Activated T-cell treated with anti-CD3 and anti-CD28 coated beads, Interleukin-2, amount 50 U/mL, for 24 hours (primary cell): ENCODE results near the gene FADS1.
A peak's percentile ranks its signal among the peaks of the same experiment; 100 is the strongest.

Experiments used
- DNase-seq: peaks from one replicate; pipeline ENCODE4 v3.0.0-alpha.2; 2020
- H3K27ac Mint-ChIP-seq: 2 replicates; pipeline ENCODE4 v1.8.0; 2020; ENCODE audit warnings: mild to moderate bottlenecking, mixed read lengths
- H3K27me3 Mint-ChIP-seq: 2 replicates; pipeline ENCODE4 v1.8.0; 2020; ENCODE audit warnings: mixed read lengths
- H3K36me3 Mint-ChIP-seq: 2 replicates; pipeline ENCODE4 v1.8.0; 2020; ENCODE audit warnings: low read depth, mixed read lengths
- H3K4me1 Mint-ChIP-seq: 2 replicates; pipeline ENCODE4 v1.8.0; 2020; ENCODE audit warnings: low read depth, mixed read lengths
- H3K4me3 Mint-ChIP-seq: 2 replicates; pipeline ENCODE4 v1.8.0; 2020; ENCODE audit warnings: mild to moderate bottlenecking, moderate library complexity, mixed read lengths
- H3K9me3 Mint-ChIP-seq: 2 replicates; pipeline ENCODE4 v1.8.0; 2020; ENCODE audit warnings: mixed read lengths

The FADS1 gene

DNA sequence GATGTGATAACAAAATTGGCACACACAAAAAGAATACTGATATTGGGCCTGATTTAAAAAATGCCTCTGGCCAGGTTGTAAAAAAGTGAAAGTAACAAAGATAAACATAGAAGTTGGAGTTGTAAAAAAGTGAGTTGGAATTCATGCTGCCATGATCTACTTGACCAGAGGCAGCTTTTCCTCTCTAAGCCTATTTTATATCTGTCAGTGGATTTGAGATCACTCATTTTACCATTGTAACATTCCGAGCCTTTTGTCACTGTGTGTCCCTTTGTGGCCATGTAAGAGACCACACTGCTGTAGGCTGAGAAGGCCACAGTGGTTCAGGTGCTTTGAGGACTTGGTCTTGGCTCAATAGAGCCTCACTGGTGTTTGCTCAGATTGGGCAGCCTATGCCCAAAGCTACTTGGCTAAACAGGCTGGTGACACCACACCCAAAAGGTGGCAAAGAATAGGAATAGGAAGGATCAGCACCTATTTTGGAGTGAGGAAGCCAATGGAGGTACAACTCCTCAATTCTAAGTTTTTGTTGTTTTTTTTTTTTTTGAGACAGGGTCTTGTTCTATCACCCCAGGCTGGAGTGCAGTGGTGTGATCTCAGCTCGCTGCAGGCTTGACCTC lies 17.0 kb downstream of the FADS1 start:
- no peak for DNase-seq
- no peaks in the 10 kb centered on the region for H3K27me3 Mint-ChIP-seq
- peaks cover 85% of the 10 kb centered on the region for H3K36me3 Mint-ChIP-seq
- no peak overlapping the region for H3K4me3 Mint-ChIP-seq
- peaks cover 29% of the 10 kb centered on the region for H3K4me1 Mint-ChIP-seq
- no peak overlapping the region for H3K27ac Mint-ChIP-seq
- no peaks in the 10 kb centered on the region for H3K9me3 Mint-ChIP-seq

DNA sequence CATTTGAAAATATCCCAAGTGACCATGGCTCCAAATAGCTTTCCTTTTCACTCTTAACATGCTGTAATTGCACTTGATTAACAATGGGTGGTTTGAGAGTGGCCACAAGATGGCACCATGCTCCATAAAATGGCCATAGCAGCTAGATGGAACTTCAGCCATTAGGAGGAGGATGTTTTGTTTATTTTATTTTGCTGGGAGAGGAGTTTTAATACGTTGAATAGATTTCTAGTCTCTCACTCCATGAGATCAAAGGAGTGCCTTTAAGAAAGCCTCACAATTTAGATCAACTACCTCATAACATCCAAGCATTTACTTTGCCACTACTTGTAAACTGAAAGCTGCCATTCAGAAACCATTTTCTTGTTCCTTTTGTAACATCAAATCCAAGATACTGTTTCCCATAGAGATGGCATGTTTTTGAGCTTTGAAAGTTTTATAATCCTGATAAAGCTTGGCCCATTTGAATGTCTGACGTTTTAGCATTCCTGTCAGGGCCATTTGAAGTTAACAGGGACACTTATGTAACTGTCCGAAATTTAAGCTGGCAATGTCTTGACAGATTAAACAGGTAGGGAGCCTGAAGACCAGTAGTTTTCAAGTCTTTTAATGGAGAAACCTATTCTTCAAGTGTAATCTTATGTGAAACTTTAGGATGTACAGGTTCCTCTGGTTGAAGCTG lies 19.4 kb downstream of the FADS1 start:
- H3K36me3 Mint-ChIP-seq: peaks cover 89% of the 10 kb centered on the region
- no peak overlapping the region for H3K4me3 Mint-ChIP-seq
- H3K4me1 Mint-ChIP-seq: peaks cover 36% of the 10 kb centered on the region
- H3K27me3 Mint-ChIP-seq: no peaks in the 10 kb centered on the region
- H3K9me3 Mint-ChIP-seq: no peaks in the 10 kb centered on the region
- H3K27ac Mint-ChIP-seq: no peak overlapping the region
- DNase-seq: peak; percentile 54

DNA sequence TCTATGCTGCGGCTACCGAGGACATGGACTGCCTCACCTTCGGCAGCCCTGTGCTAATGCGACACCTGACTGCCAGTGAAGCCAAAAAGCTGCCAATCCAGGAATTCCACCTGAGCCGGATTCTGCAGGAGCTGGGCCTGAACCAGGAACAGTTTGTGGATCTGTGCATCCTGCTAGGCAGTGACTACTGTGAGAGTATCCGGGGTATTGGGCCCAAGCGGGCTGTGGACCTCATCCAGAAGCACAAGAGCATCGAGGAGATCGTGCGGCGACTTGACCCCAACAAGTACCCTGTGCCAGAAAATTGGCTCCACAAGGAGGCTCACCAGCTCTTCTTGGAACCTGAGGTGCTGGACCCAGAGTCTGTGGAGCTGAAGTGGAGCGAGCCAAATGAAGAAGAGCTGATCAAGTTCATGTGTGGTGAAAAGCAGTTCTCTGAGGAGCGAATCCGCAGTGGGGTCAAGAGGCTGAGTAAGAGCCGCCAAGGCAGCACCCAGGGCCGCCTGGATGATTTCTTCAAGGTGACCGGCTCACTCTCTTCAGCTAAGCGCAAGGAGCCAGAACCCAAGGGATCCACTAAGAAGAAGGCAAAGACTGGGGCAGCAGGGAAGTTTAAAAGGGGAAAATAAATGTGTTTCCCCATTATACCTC lies 20.8 kb downstream of the FADS1 start:
- Mint-ChIP-seq H3K4me3 (no peak overlapping the region), H3K27ac (no peak overlapping the region), H3K27me3 (no peaks in the 10 kb centered on the region), H3K4me1 (peaks cover 42% of the 10 kb centered on the region), H3K36me3 (peaks cover 87% of the 10 kb centered on the region), H3K9me3 (no peaks in the 10 kb centered on the region)
- DNase-seq: no peak

DNA sequence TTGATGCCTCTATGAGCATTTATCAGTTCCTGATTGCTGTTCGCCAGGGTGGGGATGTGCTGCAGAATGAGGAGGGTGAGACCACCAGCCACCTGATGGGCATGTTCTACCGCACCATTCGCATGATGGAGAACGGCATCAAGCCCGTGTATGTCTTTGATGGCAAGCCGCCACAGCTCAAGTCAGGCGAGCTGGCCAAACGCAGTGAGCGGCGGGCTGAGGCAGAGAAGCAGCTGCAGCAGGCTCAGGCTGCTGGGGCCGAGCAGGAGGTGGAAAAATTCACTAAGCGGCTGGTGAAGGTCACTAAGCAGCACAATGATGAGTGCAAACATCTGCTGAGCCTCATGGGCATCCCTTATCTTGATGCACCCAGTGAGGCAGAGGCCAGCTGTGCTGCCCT lies 21.3 kb downstream of the FADS1 start:
- DNase-seq: no peak
- no peaks in the 10 kb centered on the region for H3K27me3 Mint-ChIP-seq
- H3K4me3 Mint-ChIP-seq: peak overlapping the region; percentile 92
- no peaks in the 10 kb centered on the region for H3K9me3 Mint-ChIP-seq
- H3K36me3 Mint-ChIP-seq: peaks cover 89% of the 10 kb centered on the region
- no peak overlapping the region for H3K27ac Mint-ChIP-seq
- H3K4me1 Mint-ChIP-seq: peaks cover 45% of the 10 kb centered on the region

DNA sequence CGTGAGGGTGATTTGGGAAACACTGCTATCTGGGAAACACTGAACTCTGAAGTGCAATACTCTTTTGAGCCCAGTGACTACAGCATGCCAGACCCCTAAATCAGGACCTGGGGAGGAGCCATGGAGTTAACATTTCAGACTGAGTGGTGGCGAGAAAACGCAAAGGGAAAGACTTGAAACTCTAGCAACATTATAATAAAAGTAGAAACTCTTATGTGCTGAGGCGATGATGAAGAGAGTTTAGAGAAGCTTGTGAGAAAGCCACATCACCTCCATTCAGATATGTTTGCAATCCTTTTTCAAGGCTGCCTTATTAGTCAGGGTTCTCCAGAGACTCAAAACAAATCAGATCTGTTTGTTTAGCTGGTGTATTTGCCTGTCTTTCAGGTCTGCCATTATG lies 22.2 kb downstream of the FADS1 start:
- Mint-ChIP-seq H3K9me3 (no peaks in the 10 kb centered on the region), H3K27ac (no peak overlapping the region), H3K4me1 (peaks cover 54% of the 10 kb centered on the region), H3K4me3 (peak overlapping the region; percentile 92), H3K27me3 (no peaks in the 10 kb centered on the region), H3K36me3 (peaks cover 90% of the 10 kb centered on the region)
- no peak for DNase-seq

DNA sequence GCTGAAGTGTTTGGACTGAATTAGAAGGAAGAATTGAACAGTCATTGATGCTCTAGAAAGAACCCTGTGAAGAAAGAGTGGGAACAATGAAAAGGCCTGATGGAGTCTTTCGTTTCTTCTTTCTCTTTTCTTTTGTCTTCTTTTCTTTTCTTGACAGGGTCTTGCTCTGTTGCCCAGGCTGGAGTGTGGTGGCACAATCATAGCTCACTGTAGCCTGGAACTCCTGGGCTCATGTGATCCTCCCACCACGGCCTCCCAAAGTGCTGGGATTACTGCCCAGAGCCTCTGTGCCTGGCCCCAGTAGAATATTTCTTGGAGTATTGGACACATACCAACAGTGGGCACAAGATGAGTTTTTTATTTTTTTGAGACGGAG lies 23.0 kb downstream of the FADS1 start:
- Mint-ChIP-seq H3K36me3 (peaks cover 91% of the 10 kb centered on the region), H3K4me3 (peak overlapping the region; percentile 92), H3K27me3 (no peaks in the 10 kb centered on the region), H3K9me3 (no peaks in the 10 kb centered on the region), H3K4me1 (peaks cover 55% of the 10 kb centered on the region), H3K27ac (peak overlapping the region; percentile 100)
- no peak for DNase-seq

DNA sequence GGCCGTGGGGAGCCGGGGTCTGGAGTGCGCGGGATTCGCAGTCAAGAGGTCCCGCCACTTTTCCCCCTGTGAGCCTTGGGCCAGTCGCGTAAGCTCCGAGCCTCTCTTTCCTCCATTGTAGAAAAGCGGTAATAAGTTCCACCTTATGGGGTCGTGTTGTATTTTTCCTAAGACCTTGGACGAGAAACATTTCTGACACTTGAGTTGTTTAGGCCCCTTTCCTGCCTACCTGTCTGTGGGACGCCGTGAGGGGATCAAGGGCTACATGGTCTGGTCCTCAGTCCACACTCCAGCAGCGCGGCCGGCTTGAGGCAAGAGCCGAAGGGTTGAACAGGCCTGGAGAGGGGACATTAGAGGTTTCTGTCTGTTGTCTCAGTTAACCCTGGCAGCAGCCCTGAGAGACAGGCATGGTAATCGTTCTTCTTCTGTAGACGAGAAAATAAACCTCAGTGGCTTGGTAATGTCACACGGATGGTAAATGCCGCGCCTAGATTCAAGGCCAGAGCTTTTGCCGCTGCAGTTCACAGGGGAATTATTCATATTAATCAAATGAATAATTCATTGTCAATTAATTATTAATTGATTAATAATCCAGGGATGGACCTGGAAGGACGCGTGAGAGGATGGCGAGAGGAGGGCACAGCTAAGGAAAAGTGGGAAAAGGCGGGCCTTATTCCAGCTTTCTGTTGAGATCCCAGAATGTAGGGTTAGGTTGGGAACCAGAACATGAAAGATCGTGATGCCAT lies 23.5 kb downstream of the FADS1 start:
- Mint-ChIP-seq H3K4me3 (peak overlapping the region; percentile 92), H3K9me3 (no peaks in the 10 kb centered on the region), H3K36me3 (peaks cover 91% of the 10 kb centered on the region), H3K4me1 (peaks cover 58% of the 10 kb centered on the region), H3K27me3 (no peaks in the 10 kb centered on the region), H3K27ac (peak overlapping the region; percentile 100)
- DNase-seq: peak; percentile 58

DNA sequence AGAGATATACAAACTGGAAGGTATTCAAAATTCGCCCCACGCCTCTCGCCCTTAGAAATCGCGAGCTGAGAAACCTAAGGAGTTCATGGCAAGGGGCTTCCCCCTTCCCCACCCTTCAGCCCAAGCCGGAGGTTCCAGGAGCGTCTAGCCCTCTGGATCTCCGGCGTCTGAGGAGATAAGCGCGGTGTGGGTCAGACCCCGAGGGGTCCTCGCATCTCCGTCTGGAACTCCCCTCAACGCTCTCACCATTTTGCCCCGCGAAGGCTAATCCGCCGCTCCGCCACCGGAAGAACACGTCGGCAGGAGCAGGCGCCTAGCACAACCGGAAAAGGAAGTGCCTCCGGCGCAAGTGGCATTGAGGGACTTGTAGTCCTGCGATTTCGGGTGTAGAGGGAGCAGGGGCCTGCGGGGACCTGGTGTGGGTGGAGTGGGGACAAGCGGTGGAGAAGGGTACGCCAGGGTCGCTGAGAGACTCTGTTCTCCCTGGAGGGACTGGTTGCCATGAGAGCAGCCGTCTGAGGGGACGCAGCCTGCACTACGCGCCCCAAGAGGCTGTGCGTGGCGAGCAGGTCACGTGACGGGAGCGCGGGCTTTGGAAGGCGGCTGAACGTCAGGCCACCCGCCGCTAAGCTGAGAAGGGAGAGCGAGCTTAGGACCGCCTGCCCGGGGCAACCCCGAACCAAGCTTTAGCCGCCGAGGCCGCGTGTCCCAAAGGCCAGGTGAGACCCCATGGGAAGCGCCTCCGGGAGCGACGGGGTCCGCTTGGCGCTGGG lies 24.3 kb downstream of the FADS1 start, which contains the start of the genes FEN1 and TMEM258:
Gene FEN1, plus strand, starts transcription at position 602 of the 773 bp plus-strand sequence. CDS start 2,451 bp downstream, outside the sequence.
Gene TMEM258, minus strand, starts transcription at position 290 of the 773 bp plus-strand sequence. Its CDS starts 41 bp downstream, at position 249.
- H3K27me3 Mint-ChIP-seq: no peaks in the 10 kb centered on the region
- H3K9me3 Mint-ChIP-seq: no peaks in the 10 kb centered on the region
- peak within 1 kb of the TSS; percentile 100 for H3K27ac Mint-ChIP-seq
- peaks cover 90% of the 10 kb centered on the region for H3K36me3 Mint-ChIP-seq
- peak; percentile 94 for DNase-seq
- H3K4me3 Mint-ChIP-seq: peak within 1 kb of the TSS; percentile 92
- H3K4me1 Mint-ChIP-seq: peaks cover 58% of the 10 kb centered on the region

DNA sequence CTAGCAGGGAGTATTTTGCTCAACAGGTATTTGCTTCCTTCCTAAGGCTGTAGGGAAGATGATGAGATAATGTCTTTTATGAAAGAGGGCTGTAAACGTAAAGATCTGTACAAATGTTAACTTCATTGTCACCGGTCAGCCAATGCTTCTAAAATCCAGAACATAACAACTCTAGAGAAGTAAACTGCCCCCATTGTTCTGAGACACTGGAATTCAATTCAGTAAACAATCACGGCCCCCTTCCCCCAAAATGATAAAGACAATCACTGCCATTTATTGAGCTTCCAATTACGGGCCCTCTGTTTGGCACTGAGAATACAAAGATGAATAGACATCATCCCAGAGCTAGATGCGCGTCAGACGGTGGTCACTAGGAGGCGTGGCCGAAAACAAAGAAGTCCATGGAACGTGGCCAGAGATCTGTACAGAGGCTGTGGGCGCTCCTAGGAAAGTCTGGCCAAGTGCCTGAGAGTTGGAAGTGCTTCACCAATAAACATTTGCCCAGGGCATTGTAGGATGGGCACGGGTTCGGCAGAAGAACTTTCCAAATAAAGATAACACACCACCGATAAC lies 25.0 kb downstream of the FADS1 start:
- peaks cover 53% of the 10 kb centered on the region for H3K4me1 Mint-ChIP-seq
- H3K27me3 Mint-ChIP-seq: no peaks in the 10 kb centered on the region
- peak overlapping the region; percentile 92 for H3K4me3 Mint-ChIP-seq
- peak; percentile 60 for DNase-seq
- H3K27ac Mint-ChIP-seq: peak overlapping the region; percentile 100
- no peaks in the 10 kb centered on the region for H3K9me3 Mint-ChIP-seq
- H3K36me3 Mint-ChIP-seq: peaks cover 90% of the 10 kb centered on the region

DNA sequence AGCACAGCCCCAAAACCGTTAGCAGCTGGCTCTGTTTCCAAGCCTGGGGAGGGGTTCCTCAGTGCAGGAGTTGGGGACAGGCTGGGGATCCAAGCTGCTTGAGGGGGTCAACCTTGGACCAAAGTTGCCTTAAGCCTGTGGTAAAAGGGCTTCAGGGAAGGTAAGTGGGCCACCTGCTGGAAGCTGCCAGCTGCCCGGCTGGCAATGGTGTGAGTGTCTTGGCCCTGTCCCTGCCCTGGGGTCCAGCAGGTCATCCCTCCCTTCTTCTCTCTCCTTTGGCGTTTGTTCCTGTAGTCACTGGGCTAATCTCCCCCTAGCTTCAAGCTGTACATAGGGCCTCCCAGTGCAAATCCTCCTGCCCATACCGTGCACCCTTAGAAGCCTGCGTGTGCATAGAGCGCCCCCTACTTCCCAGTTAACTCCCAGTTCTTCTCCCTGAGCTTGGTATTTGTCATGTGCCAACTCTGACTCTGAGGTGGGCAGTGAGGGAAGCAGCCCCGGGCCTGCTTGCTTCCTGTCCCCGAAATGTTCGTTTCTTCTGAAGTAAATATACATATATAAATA lies 28.8 kb downstream of the FADS1 start:
- H3K36me3 Mint-ChIP-seq: peaks cover 89% of the 10 kb centered on the region
- H3K4me1 Mint-ChIP-seq: peaks cover 28% of the 10 kb centered on the region
- H3K4me3 Mint-ChIP-seq: no peak overlapping the region
- H3K27ac Mint-ChIP-seq: no peak overlapping the region
- no peaks in the 10 kb centered on the region for H3K27me3 Mint-ChIP-seq
- no peak for DNase-seq
- no peaks in the 10 kb centered on the region for H3K9me3 Mint-ChIP-seq

DNA sequence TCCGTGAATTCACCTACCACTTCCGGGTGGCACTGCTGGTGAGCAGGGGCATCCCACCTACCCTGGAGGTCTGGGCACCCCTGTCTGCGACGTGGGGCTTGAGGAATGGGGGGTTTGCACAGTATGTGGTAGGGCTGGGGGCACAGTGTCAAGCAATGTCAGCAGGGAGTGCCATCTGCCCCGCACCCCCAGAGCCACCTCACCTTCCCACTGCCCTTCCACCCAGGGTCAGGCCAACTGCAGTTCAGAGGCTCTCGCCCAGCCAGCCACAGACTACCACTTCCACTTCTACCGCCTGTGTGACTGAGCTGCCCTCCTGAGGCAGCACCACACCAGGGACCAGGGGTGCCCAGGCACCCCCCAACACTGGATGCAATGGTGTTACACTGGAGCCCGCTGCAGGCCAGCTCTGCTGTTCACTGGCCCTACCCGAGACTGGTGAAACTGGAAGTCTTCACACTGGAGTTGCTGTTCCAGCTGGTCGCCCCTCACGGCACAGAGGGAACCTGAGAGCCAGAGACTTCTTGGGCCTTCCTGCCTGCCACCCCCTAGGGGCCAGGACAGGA lies 30.9 kb downstream of the FADS1 start:
- H3K27ac Mint-ChIP-seq: no peak overlapping the region
- peaks cover 77% of the 10 kb centered on the region for H3K36me3 Mint-ChIP-seq

DNA sequence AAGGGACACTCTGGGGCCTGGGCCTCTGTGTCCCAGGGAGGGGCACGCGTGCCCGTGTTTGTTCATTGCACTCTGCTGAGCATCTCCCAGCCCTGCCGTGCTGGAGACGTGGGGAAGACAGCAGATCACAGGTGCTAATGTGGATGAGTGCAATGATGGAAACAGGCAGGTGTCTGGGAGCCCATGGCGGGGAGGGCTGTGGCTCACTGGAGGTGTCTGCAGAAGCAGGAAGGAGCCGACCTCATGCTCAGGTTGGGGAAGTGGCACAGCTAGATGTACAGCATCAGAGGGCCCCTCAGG lies 32.3 kb downstream of the FADS1 start:
- DNase-seq: no peak
- no peaks in the 10 kb centered on the region for H3K9me3 Mint-ChIP-seq
- peaks cover 8% of the 10 kb centered on the region for H3K4me1 Mint-ChIP-seq
- H3K27ac Mint-ChIP-seq: no peak overlapping the region
- H3K4me3 Mint-ChIP-seq: no peak overlapping the region
- H3K36me3 Mint-ChIP-seq: peaks cover 62% of the 10 kb centered on the region
- no peaks in the 10 kb centered on the region for H3K27me3 Mint-ChIP-seq

More for the DNA sequence above, 30.9 kb downstream of the FADS1 start:
- no peaks in the 10 kb centered on the region for H3K9me3 Mint-ChIP-seq
- no peak for DNase-seq
- H3K27me3 Mint-ChIP-seq: no peaks in the 10 kb centered on the region
- peaks cover 21% of the 10 kb centered on the region for H3K4me1 Mint-ChIP-seq
- no peak overlapping the region for H3K4me3 Mint-ChIP-seq

DNA sequence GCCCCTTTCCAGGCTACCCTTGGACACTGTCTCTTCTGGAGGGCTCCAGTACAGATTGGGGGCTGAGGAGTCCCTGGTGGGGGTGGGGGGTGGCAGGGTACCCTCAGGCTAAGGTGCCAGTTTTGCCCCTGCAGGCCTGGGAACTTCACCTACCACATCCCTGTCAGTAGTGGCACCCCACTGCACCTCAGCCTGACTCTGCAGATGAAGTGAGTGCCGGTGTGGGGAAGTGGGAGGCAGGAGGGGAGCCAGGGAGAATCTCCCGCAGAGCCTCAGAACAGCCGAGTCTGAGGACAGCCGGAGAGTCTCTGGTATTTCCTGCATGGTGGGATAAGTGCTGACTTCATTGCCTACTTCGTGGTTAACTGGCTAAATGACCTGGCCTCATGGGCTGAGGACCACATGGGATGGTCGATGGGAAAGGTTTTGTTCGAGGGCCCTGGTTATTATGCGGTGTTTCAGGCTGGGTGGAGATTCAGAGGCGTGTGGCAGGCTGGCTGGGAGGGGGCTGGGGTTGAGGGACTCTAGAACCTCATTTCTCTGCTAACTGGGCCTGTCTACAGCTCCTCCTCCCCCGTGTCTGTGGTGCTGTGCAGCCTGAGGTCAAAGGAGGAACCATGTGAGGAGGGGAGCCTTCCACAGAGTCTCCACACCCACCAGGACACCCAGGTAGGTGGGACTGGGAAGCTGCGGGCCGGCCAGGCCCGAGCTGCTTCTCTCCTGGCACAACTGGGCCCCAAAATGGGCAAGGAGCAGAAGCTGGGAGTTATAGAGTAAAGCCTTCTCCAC lies 32.9 kb downstream of the FADS1 start:
- no peaks in the 10 kb centered on the region for H3K27me3 Mint-ChIP-seq
- DNase-seq: no peak
- H3K4me1 Mint-ChIP-seq: peaks cover 4% of the 10 kb centered on the region
- H3K4me3 Mint-ChIP-seq: no peak overlapping the region
- H3K36me3 Mint-ChIP-seq: peaks cover 57% of the 10 kb centered on the region
- no peaks in the 10 kb centered on the region for H3K9me3 Mint-ChIP-seq
- no peak overlapping the region for H3K27ac Mint-ChIP-seq
